Right kidney (tissue), 1 donor: Measurements from ENCODE around the gene HSD17B3.
A peak's percentile ranks its signal among the peaks of the same experiment; 100 is the strongest.
"Not testable (repeated sequence)": the region's sequence is repeated elsewhere in the genome, so short reads cannot be mapped to it uniquely, and the experiment has no call there.

ENCODE experiments used
- DNase-seq: peaks from one replicate; pipeline ENCODE4 v3.0.0-alpha.2; 2016

The HSD17B3 gene

GRCh38 chr9:96192710-96193109 lies 109.3 kb downstream of the HSD17B3 start:
- no peak for DNase-seq

- DNase-seq: no peak
Measured at GRCh38 chr9:96189995-96190394, 112.0 kb downstream of the HSD17B3 start.

- not testable (repeated sequence) for DNase-seq
Measured at GRCh38 chr9:96189581-96189980, 112.4 kb downstream of the HSD17B3 start.

GRCh38 chr9:96188571-96188970 lies 113.4 kb downstream of the HSD17B3 start:
- no peak for DNase-seq

GRCh38 chr9:96187151-96187555 lies 114.8 kb downstream of the HSD17B3 start:
- DNase-seq: no peak

GRCh38 chr9:96186591-96187011 lies 115.4 kb downstream of the HSD17B3 start:
- DNase-seq: peak; percentile 76

- DNase-seq: no peak
Measured at GRCh38 chr9:96185518-96186156, 116.3 kb downstream of the HSD17B3 start.
